ENCODE measurements around the gene MTURN. TPM values are rescaled to one million over a fixed set of nuclear protein-coding genes. Genes with fewer than 3 reads are reported as not detected.

MTURN gene
- polyA plus RNA-seq, 1 donor from 2014 or later, result 75.5 TPM

- Histone ChIP-seq H3K9ac (ENCODE audit: low read length) (no peak overlapping the region), H3K4me2 (ENCODE audit: low read length) (no peak overlapping the region), H3K27me3 (ENCODE audit: insufficient read depth, low read depth, low read length) (no peaks in the 10 kb centered on the region), H3K9me3 (ENCODE audit: low read length) (no peaks in the 10 kb centered on the region), H3K36me3 (ENCODE audit: insufficient read depth, low read length) (no peaks in the 10 kb centered on the region), H3K9me2 (ENCODE audit: insufficient read depth, low read length) (no peaks in the 10 kb centered on the region), H2AFZ (ENCODE audit: low read depth, low read length) (no peak overlapping the region), H3K4me3 (ENCODE audit: low read length) (no peak overlapping the region), H4K20me1 (ENCODE audit: insufficient read depth) (no peaks in the 10 kb centered on the region), H3F3A (ENCODE audit: insufficient read depth, low read length, poor library complexity, severe bottlenecking) (no peaks in the 10 kb centered on the region), H3K79me2 (replicated peaks; ENCODE audit: insufficient read depth, low read length) (no peaks in the 10 kb centered on the region), H3K27ac (ENCODE audit: low read length) (no peak overlapping the region)
- TF ChIP-seq, protein P1, sequence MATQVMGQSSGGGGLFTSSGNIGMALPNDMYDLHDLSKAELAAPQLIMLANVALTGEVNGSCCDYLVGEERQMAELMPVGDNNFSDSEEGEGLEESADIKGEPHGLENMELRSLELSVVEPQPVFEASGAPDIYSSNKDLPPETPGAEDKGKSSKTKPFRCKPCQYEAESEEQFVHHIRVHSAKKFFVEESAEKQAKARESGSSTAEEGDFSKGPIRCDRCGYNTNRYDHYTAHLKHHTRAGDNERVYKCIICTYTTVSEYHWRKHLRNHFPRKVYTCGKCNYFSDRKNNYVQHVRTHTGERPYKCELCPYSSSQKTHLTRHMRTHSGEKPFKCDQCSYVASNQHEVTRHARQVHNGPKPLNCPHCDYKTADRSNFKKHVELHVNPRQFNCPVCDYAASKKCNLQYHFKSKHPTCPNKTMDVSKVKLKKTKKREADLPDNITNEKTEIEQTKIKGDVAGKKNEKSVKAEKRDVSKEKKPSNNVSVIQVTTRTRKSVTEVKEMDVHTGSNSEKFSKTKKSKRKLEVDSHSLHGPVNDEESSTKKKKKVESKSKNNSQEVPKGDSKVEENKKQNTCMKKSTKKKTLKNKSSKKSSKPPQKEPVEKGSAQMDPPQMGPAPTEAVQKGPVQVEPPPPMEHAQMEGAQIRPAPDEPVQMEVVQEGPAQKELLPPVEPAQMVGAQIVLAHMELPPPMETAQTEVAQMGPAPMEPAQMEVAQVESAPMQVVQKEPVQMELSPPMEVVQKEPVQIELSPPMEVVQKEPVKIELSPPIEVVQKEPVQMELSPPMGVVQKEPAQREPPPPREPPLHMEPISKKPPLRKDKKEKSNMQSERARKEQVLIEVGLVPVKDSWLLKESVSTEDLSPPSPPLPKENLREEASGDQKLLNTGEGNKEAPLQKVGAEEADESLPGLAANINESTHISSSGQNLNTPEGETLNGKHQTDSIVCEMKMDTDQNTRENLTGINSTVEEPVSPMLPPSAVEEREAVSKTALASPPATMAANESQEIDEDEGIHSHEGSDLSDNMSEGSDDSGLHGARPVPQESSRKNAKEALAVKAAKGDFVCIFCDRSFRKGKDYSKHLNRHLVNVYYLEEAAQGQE (IDR thresholded peaks at IDR 0.05; ENCODE audit: borderline replicate concordance), result no peak
- TF ChIP-seq SMC3 (conservative IDR thresholded peaks at IDR 0.05; ENCODE audit: poor library complexity) (no peak), EZH2 (IDR thresholded peaks at IDR 0.05; ENCODE audit: borderline replicate concordance, insufficient read depth, low read length, poor library complexity, severe bottlenecking) (no peak), CTCF (IDR thresholded peaks at IDR 0.05; ENCODE audit: poor library complexity, severe bottlenecking) (no peak), RAD21 (conservative IDR thresholded peaks at IDR 0.05) (no peak), TAF1 (IDR thresholded peaks at IDR 0.05; ENCODE audit: low read depth) (no peak), MXI1 (conservative IDR thresholded peaks at IDR 0.05; ENCODE audit: poor library complexity, severe bottlenecking) (no peak), EP300 (conservative IDR thresholded peaks at IDR 0.05; ENCODE audit: poor library complexity, severe bottlenecking) (no peak), POLR2AphosphoS5 (IDR thresholded peaks at IDR 0.05) (no peak)
Observed at GRCh38 chr7:30091491-30091912, 43.3 kb upstream of the MTURN start.

- H3K4me2 ChIP-seq (ENCODE audit: low read length), result no peak overlapping the region
- H3K79me2 ChIP-seq (replicated peaks; ENCODE audit: insufficient read depth, low read length), result no peaks in the 10 kb centered on the region
- H3K27me3 ChIP-seq (ENCODE audit: insufficient read depth, low read depth, low read length), result no peaks in the 10 kb centered on the region
- no peaks in the 10 kb centered on the region for H3F3A ChIP-seq (ENCODE audit: insufficient read depth, low read length, poor library complexity, severe bottlenecking)
- no peak overlapping the region for H3K4me3 ChIP-seq (ENCODE audit: low read length)
- no peak overlapping the region for H2AFZ ChIP-seq (ENCODE audit: low read depth, low read length)
- no peaks in the 10 kb centered on the region for H3K9me3 ChIP-seq (ENCODE audit: low read length)
- H4K20me1 ChIP-seq (ENCODE audit: insufficient read depth), result no peaks in the 10 kb centered on the region
- H3K9me2 ChIP-seq (ENCODE audit: insufficient read depth, low read length), result no peaks in the 10 kb centered on the region
- TF ChIP-seq EP300 (conservative IDR thresholded peaks at IDR 0.05; ENCODE audit: poor library complexity, severe bottlenecking) (no peak), SMC3 (conservative IDR thresholded peaks at IDR 0.05; ENCODE audit: poor library complexity) (no peak), EZH2 (IDR thresholded peaks at IDR 0.05; ENCODE audit: borderline replicate concordance, insufficient read depth, low read length, poor library complexity, severe bottlenecking) (no peak), MXI1 (conservative IDR thresholded peaks at IDR 0.05; ENCODE audit: poor library complexity, severe bottlenecking) (no peak), CTCF (IDR thresholded peaks at IDR 0.05; ENCODE audit: poor library complexity, severe bottlenecking) (no peak), RAD21 (conservative IDR thresholded peaks at IDR 0.05) (no peak), TAF1 (IDR thresholded peaks at IDR 0.05; ENCODE audit: low read depth) (no peak), POLR2AphosphoS5 (IDR thresholded peaks at IDR 0.05) (no peak)
- TF ChIP-seq, protein P1 (IDR thresholded peaks at IDR 0.05; ENCODE audit: borderline replicate concordance), result no peak
- H3K36me3 ChIP-seq (ENCODE audit: insufficient read depth, low read length), result no peaks in the 10 kb centered on the region
- H3K27ac ChIP-seq (ENCODE audit: low read length), result no peak overlapping the region
- no peak overlapping the region for H3K9ac ChIP-seq (ENCODE audit: low read length)
Observed at GRCh38 chr7:30091987-30092386, 42.8 kb upstream of the MTURN start.
